Activated CD4-positive, alpha-beta T cell treated with anti-CD3 and anti-CD28 coated beads, Interleukin-2, amount 50 U/mL, for 1 hour (primary cell): ENCODE data around the gene SLC35E2B.
"Not testable (repeated sequence)": the region's sequence is repeated elsewhere in the genome, so short reads cannot be mapped to it uniquely, and the experiment has no call there.

ENCODE experiments used
- DNase-seq: peaks from one replicate; pipeline ENCODE4 v3.0.0-alpha.2; 2020

The SLC35E2B gene

DNA sequence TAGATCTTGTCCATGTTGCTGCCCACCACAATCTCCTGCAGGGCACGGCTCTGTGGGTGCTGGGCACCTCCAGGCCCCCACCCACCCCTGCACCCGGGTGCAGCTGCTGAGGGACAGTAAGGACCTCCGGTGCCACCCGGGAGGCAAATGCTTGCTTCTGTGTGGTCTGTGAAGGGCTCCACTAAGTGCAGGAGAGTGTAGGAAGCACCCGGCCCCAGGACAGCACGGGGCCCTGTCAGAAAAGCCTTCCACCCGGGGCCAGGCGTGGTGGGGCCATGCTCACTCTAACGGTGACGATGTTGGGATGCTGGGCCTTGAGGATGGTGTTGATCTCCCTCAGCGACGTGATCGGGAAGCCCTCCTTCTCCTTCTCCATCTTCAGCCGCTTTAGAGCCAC lies 55.1 kb downstream of the SLC35E2B start:
- not testable (repeated sequence) for DNase-seq

DNA sequence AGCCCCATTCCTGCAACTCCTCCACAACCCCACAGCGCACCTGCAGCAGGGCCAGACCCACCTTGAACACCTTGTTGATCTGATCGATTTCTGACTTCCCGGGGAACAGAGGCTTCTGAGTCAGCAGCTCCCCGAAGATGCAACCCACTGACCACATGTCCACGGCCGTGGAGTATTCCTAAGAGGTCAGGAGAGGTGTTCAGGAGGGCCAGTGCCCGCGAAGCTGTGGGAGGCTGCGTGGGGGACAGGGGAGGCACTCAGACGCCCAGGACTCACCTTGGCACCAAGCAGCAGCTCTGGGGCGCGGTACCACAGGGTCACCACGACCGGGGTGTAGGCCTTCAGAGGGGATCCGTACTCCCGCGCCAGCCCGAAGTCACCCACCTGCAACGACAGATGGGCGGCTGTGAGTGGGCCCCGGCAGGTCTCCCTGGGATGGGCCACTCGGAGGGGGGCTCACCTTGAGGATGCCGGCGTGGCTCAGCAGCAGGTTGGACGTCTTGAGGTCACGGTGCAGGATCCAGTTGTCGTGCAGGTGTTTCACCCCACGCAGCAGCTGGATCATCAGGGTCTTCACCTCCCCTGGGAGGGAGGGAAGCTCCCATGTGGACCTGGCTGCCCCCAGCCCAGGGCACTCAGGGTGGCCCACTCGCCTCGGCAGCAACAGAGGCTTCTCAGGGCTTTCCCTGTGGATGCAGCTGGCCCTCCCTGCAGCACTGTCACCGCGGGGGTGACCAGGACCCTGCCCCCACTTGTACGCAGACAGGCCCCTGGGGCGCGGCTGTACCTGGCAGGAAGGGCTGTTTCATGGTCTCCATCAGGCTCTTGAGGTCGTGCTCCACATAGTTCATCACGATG lies 55.7 kb downstream of the SLC35E2B start:
- not testable (repeated sequence) for DNase-seq

DNA sequence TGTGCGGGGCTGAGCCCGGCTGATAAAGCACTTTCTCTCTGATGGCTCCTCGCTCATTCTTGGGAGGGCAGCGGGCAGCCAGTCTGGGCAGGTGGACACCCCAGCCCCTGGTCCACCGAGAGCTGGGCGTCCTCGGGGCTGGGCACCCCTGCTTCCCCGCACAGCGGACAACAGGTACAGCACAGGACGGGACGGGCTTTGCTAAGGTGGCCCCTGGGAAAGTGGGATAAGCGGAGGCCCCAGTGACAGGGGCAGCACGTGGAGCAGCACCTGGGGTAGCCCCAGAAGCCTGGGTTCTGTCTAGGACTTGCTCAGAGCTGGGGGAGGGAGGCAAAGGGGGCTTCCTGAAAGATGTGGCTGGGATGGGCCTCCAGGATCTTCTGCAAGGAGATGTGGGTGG lies 58.0 kb downstream of the SLC35E2B start:
- not testable (repeated sequence) for DNase-seq

DNA sequence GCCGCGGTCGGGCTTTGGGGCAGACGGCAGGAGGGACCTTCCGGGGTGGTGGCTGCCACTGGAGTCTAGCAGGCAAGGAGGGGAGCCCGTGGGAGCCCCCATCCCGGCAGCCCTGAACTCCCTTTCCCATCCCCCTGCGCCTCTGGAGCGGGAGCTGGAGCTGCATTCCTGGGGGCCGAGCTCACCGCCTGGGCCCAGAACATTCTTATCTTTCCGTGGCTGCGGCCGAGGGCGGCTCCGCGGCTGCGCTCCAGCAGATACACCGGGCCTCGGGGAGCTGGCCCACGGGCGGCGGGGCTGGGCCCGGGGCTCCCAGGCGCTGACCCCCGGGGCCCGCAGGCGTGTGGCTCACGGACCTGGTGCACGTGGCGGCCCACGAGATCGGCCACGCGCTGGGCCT lies 59.2 kb downstream of the SLC35E2B start:
- not testable (repeated sequence) for DNase-seq

DNA sequence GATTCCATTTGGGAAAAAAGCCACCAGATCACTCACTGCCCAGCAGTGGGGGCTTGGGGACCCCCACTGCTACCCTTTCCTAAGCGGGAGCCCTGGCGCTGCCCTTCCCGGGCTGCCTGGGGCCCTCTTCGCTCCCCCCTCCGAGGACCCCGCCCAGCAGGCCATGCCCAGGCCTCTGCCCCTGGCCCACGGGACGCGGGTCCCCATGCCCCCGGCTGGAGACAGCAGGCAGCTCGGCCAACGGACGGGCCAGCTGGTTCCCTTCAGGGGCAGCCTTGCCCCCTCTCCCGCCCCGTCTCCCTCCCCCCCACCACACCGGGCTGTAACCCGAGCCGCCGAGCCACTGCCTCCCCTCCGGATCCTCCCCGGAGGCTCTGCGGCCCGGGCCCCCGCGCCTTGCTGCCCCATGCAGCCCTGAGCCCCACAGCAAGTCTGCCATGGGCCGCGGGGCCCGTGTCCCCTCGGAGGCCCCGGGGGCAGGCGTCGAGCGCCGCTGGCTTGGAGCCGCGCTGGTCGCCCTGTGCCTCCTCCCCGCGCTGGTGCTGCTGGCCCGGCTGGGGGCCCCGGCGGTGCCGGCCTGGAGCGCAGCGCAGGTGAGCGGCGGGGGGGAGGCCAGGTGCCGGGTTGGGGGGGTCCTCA lies 60.7 kb downstream of the SLC35E2B start, which contains the start of gene MMP23B:
TSS of gene MMP23B (plus strand) at position 392 of the 639 bp plus-strand sequence. CDS start at position 438, 46 bp downstream.
- no peak for DNase-seq

DNA sequence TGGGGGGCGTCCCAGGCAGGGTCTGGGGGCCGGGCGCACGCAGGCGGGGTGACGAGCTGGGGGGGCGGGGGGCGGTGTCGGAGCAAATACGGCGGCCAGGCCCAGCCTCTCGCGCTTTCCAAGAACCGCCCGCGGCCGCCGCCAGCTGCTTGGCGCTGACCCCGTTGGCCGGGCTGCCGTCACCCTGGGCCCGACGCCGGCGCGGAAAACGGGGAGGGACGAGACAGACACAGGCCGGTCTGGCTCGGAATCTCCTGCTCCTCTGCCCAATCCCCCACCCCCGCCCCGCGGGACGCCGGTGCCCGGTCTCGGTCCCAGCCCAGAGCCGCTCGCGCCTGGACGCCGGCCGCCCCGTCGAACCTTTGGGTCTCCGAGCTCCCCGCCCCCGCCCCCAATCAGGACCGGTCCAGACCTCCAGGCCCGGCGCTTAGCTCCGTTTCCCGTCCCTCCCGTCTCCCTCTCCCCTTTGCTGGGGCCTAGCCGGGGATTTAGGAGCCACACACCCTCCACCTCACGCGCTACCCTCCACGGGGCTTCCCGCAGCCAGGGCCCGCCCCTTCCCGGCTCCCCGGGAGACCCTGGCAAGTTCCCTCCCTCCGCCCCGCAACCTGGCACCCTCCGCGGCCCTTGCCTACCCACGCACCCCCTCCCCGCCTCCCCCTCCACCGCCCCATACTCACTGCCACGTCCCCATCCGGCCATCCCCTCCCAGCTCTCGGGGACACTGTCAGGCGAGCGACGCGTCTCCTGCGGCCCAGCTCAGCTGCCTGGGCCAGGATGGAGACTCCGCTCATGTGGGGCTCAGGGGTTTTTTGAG lies 61.4 kb downstream of the SLC35E2B start:
- DNase-seq: no peak

DNA sequence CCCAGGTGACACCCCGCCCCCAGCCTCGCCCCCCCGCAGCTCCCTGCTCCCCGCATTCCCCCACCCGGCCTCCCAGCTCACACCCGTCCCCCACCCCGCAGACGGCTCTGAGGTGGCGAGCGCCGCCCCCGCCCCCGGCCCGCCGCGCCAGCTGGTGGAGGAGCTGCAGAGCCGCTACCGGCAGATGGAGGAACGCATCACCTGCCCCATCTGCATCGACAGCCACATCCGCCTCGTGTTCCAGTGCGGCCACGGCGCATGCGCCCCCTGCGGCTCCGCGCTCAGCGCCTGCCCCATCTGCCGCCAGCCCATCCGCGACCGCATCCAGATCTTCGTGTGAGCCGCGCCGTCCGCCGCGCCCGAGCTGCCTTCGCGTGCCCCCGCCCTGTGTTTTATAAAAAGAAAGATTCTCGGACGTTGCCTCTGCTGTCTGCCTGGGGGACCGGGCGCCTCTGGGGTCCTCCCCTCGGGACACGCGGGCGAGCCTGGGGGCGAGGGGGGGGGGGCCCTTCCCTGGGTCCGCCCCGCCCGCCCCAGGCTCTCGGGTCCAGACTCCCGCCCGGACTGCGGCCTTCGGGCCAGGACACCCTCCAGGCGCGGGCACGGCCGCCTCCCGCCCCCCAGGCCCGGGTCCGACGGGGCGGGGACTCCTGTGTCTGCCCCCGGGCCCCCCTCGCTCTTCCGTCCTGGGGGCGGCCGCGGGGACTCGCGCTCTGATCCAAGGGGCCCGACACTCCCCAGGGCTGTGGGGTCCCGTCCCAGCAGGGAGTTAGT lies 62.2 kb downstream of the SLC35E2B start:
- DNase-seq: peak; percentile 92

DNA sequence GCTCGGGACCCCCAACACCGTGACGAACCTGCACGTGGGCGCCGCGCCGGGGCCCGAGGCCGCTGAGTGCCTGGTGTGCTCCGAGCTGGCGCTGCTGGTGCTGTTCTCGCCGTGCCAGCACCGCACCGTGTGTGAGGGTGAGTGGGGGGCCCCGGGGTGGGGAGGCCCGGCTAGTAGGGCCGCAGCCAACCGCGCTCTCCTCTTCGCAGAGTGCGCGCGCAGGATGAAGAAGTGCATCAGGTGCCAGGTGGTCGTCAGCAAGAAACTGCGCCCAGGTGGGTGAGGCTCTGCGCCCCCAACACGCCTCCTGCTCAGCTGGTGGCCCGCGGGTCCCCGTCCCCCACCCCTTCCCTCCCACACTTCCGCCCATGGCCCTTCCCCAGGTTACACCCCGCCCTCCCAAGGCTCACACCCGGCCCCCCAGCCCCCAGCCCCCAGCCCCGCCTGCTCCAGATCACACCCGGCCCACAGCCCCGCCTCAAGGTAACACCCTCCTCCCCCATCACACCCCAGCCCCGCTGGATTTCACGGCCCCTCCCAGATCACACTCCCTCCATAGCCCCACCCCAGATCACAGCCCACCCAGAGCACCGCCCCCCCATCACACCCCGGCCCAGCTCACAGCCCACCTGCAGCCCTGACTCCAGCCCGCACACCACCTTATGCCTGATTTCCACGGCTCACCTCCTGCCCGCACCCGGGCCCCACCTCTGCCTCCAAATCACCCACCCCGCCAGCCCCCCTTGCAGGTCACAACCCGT lies 63.0 kb downstream of the SLC35E2B start:
- peak; percentile 64 for DNase-seq

DNA sequence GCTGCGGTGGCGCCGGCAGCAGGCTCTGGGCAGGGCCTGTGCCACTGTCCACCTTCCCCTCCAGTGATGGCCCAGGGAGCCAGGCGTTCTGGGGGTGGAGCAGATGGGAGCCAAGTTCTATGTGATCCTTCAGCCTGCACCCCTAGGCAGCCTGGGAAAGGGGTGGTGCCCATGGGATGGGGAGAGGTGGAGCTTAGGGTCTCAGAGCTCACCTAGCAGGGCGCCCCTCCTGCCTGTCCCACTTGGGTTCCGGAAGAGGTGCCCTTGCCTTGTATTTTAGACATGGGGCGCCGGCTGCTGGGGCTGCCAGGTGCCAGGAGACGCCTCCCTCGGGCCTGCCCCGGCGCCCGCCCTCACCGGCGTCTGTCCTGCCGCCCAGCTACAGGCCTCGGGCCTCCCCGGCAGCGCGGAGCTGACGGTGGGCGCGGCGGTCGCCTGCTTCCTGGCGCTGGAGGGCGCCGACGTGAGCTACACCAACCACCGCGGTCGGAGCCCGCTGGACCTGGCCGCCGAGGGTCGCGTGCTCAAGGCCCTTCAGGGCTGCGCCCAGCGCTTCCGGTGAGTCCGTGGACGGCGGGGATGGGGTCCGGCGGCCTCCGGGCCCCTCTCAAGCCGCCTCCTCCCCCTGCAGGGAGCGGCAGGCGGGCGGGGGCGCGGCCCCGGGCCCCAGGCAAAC lies 63.7 kb downstream of the SLC35E2B start:
- DNase-seq: peak; percentile 35

DNA sequence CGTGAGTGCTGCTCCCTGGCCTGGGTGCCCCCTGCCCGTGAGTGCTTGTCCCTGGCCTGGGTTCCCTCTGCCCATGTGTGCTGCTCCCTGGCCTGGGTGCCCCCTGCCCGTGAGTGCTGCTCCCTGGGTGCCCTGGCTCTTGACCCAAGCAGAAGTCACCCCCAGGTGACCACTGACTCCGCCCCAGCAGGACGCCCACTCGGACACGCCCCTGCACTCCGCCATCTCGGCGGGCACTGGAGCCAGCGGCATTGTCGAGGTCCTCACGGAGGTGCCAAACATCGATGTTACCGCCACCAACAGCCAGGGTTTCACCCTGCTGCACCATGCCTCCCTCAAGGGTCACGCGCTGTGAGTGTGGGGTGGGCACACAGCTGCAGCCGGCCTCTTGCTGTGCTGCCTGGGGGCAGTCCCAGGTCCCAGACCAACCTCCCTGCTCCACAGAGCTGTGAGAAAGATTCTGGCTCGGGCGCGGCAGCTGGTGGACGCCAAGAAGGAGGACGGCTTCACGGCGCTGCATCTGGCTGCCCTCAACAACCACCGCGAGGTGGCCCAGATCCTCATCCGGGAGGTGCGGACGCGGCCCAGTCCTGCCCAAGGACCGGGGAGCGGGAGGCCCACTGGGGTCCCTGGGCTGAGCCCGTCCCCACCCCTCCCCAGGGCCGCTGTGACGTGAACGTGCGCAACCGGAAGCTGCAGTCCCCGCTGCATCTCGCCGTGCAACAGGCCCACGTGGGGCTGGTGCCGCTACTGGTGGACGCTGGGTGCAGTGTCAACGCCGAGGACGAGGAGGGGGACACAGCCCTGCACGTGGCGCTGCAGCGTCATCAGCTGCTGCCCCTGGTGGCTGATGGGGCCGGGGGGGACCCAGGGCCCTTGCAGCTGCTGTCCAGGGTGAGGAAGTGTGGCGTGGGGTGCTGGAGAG lies 64.5 kb downstream of the SLC35E2B start:
- no peak for DNase-seq

DNA sequence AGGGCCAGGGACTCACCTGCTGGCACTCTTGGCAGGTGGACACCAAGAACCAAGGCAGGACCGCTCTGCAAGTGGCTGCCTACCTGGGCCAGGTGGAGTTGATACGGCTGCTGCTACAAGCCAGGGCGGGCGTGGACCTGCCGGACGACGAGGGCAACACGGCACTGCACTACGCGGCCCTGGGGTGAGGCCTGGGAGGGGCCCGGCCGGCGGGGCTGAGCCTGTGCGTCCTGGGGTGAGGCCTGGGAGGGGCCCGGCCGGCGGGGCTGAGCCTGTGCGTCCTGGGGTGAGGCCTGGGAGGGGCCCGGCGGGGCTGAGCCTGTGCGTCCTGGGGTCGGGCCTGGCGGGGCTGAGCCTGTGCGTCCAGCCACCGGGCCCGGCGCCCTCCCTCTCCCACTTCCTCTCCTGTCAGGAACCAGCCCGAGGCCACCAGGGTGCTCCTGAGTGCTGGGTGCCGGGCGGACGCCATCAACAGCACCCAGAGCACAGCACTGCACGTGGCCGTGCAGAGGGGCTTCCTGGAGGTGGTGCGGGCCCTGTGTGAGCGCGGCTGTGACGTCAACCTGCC lies 65.2 kb downstream of the SLC35E2B start:
- DNase-seq: no peak

DNA sequence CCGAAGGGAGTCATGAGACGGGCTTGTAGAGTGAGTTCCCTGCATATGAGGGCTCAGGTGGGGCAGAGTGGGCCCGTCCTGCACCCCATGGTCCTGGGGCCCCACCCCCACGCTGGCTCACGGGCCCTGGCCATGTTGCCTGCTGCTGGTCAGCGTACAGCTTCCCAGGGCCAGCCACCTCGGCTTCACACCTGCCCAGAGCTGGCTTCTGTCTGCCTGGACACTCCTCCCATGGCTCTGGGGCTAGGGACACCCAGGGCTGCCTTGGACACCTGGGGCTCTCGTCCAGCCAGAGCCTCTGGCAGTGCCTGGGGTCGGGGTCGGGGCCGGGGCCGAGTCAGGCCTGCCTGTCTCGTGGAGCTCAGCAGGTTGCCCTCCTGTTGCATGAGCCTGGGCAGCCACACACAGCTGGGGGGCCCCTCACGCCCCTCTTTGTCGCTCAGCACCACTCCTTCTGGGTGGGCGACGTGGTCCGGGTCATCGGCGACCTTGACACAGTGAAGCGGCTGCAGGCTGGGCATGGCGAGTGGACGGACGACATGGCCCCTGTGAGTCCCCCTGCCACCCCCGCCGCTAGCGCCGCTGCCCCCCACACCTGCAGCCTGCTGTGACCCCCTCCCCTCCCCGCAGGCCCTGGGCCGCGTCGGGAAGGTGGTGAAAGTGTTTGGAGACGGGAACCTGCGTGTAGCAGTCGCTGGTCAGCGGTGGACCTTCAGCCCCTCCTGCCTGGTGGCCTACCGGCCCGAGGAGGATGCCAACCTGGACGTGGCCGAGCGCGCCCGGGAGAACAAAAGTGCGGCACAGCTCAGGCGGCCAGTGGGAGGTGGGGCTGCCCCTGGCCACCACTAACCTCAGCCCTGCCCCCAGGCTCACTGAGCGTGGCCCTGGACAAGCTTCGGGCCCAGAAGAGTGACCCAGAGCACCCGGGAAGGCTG lies 66.1 kb downstream of the SLC35E2B start:
- DNase-seq: no peak

DNA sequence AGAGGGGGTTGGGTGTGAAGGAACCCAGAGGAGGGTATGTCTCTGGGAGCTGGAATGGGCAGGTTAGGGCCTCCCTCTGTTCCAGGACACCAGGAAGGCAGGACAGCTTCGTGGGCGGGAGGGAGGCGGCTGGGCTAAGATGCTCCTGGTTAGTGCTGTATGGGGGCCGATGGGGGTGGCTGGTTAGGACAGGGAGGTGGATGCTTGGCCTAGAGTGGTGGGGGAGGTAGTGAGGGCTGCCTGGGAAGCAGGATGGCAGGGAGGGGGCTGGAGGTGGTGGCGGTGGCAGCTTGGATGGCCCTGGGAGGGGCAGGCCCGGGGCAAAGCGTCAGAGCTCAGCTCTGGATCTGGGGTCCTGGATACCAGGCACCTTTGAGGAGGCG lies 66.8 kb downstream of the SLC35E2B start:
- no peak for DNase-seq

DNA sequence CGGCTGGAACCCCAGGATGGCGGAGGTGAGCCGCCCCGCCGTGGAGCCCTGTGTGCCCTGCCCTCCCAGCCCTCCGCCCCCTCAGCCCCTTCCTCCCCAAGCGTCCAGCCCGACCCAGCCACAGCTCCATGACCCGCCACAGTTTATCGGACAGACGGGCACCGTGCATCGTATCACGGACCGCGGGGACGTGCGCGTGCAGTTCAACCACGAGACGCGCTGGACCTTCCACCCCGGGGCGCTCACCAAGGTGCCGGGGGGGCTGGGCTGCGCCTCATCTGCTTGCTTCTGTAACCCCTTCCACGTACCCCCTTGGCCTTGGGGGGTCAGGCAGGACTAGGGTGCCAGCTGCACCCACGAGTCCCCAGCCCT lies 67.2 kb downstream of the SLC35E2B start:
- no peak for DNase-seq

DNA sequence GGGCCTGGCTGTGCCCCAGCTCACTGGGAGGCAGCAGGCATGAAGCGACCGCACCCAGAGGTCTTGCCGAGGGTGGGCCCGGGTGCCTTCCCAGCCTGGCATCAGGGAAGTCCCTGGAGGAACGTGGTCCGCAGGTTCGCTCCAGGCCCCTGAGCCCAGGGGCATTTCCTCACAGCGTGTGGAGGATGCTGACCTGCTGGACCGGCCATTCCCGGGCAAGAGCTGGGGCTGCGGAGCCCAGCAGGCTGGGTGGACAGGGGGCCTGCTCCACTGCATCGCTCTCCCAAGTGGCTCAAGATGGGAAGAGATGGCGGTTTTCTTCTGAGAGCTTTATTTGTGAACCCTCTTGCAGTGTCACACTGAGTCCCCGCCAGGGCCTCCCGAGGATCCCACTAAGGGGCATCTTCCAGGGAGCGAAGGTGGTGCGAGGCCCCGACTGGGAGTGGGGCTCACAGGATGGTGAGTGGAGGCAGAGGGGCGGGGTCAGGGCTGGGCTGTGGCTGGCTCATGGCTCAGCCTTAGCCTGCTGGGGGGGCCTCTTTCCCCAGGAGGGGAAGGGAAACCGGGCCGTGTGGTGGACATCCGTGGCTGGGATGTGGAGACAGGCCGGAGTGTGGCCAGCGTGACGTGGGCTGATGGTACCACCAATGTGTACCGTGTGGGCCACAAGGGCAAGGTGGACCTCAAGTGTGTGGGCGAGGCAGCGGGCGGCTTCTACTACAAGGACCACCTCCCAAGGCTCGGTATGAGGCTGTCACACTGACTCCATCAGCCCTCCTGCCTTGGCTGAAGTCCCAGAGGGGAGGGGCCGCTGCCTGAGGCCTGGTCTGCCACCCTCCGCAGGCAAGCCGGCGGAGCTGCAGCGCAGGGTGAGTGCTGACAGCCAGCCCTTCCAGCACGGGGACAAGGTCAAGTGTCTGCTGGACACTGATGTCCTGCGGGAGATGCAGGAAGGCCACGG lies 67.9 kb downstream of the SLC35E2B start:
- no peak for DNase-seq

DNA sequence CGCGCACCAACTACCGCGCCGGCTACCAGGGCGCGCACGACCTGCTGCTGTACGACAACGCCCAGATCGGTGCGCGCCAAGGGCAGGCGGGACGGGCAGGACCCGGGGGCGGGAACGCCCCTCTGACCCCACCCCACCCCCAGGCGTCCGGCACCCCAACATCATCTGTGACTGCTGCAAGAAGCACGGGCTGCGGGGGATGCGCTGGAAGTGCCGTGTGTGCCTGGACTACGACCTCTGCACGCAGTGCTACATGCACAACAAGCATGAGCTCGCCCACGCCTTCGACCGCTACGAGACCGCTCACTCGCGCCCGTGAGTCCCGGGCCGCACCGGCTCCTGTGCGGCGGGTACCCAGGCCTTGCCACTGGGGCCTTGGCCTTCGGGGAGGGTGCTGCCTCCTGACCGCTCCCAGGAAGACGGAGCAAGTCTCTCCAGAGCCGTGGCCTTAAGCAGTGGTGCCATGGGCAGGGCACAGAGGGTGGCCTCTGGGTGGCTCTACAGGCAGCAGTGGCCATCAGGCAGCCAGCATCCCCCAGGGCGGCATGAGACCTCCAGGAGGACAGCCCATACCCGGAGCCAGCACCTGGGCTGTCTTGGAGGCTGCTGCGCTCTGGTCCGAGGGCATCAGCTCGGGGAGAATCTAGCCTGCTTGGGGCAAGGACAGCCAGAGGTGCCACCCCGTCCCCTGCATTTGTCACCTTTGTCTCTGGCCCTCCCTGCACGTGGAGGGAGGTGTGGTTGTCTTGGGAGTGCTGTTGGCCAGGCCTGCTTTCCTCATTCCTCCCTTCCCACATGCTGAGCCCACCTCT lies 68.8 kb downstream of the SLC35E2B start:
- no peak for DNase-seq
